HepG2 (cell line): ENCODE measurements around the gene P2RY2. TPM values are rescaled to one million over a fixed set of nuclear protein-coding genes. Genes with fewer than 3 reads are reported as not detected.

Source experiments
- ATAC-seq: fragments of 200-7000 bp; cut with Tn5 transposase; 3 replicates; pipeline ENCODE4 v1.9.1; 2020; ENCODE audit warnings: mild to moderate bottlenecking, moderate library complexity
- BruUV-seq: library from RNA; stranded (reverse); fragments of 400-500 nt; replicated peaks from 2 replicates; lab custom pipeline; 2021; lab: Mats Ljungman, UMichigan
- CTCF ChIA-PET: fragments of 300-600 bp; formaldehyde crosslinking; extraction: SDS; loops from one replicate; lab custom pipeline; 2021; ENCODE audit warnings: low total read pairs, inconsistent platforms, low intra/inter-chr PET ratio; lab: Yijun Ruan, JAX
- POLR2A ChIA-PET: fragments of 350-600 bp; sonication (Branson Sonifier 250); formaldehyde crosslinking; loops from one replicate; lab custom pipeline; 2020; ENCODE audit warnings: antibody characterized with exemption, inconsistent platforms; lab: Yijun Ruan, JAX
- DNase-seq: peaks from one replicate; pipeline ENCODE4 v3.0.0-alpha.2; 2015; ENCODE audit warnings: low spot score
- FAIRE-seq: peaks from 3 replicates; lab custom pipeline; 2011; peaks lifted over from hg19 to GRCh38; lab: Jason Lieb, UNC
- H2AFZ ChIP-seq: one replicate; pipeline ENCODE4 v1.6.1; 2011; ENCODE audit warnings: low read length, inconsistent platforms
- H3K27ac ChIP-seq: fragments of 300-600 bp; 3 replicates; pipeline ENCODE4 v1.8.0; 2011; ENCODE audit warnings: mixed run types, mild to moderate bottlenecking, mixed read lengths, low read length, inconsistent platforms; ENCODE audit not compliant: insufficient read depth; ENCODE audit errors: extremely low read length
- H3K27me3 ChIP-seq, 2 experiments: fragments of 200-600 bp in 1 of 2; 2 replicates in 1 of 2; 3 replicates in 1 of 2; pipeline versions ENCODE4 v1.6.0 to v1.8.0; 2011; ENCODE audit warnings: low read length in 2 of 2, mild to moderate bottlenecking in 2 of 2, moderate library complexity in 2 of 2, inconsistent platforms in 1 of 2; ENCODE audit not compliant: insufficient read depth in 2 of 2, control insufficient read depth in 1 of 2
- H3K36me3 ChIP-seq, 2 experiments: fragments of 200-600 bp in 1 of 2; replicated peaks in 1 of 2; 2 replicates in 1 of 2; 3 replicates in 1 of 2; pipeline versions ENCODE4 v1.5.1 to v1.8.0; 2011; ENCODE audit warnings: low read length in 2 of 2, inconsistent platforms in 1 of 2; ENCODE audit not compliant: insufficient read depth in 2 of 2, control insufficient read depth in 1 of 2
- H3K4me1 ChIP-seq: 2 replicates; pipeline ENCODE4 v1.5.1; 2012; ENCODE audit warnings: low read length, inconsistent platforms; ENCODE audit not compliant: insufficient read depth
- H3K4me2 ChIP-seq: 2 replicates; pipeline ENCODE4 v1.6.0; 2011; ENCODE audit warnings: low read depth, low read length, inconsistent platforms
- H3K4me3 ChIP-seq, 3 experiments: fragments of 200-600 bp in 1 of 3; sonication (generic), shearing (Covaris generic) in 1 of 3; replicated peaks in 1 of 3; 2 replicates each; pipeline ENCODE4 v1.5.1; 2011 to 2016; ENCODE audit warnings: low read length in 3 of 3, inconsistent platforms in 2 of 3, low read depth in 2 of 3, mild to moderate bottlenecking in 2 of 3, control low read depth in 1 of 3, mixed read lengths in 1 of 3; ENCODE audit not compliant: insufficient read depth in 1 of 3
- H3K79me2 ChIP-seq: one replicate; pipeline ENCODE4 v1.6.1; 2011; ENCODE audit warnings: low read length, inconsistent platforms; ENCODE audit not compliant: insufficient read depth
- H3K9ac ChIP-seq: 2 replicates; pipeline ENCODE4 v1.6.0; 2011; ENCODE audit warnings: mild to moderate bottlenecking, low read depth, low read length, inconsistent platforms; ENCODE audit not compliant: insufficient read depth
- H3K9me3 ChIP-seq: 2 replicates; pipeline ENCODE4 v1.5.1; 2012; ENCODE audit warnings: mild to moderate bottlenecking, low read length
- H4K20me1 ChIP-seq: 2 replicates; pipeline ENCODE4 v1.6.0; 2011; ENCODE audit warnings: inconsistent platforms, mild to moderate bottlenecking, low read length, moderate library complexity; ENCODE audit not compliant: insufficient read depth
- ATAD3A ChIP-seq: sonication (generic); formaldehyde crosslinking; IDR thresholded peaks from 2 replicates; pipeline ENCODE4 v1.4.0; 2020; ENCODE audit warnings: missing genetic modification reagents
- DNMT3B ChIP-seq: conservative IDR thresholded peaks from 2 replicates; pipeline ENCODE4 v1.6.1; 2016; ENCODE audit warnings: missing biosample characterization, control low read depth
- HNRNPL ChIP-seq: fragments of 200-400 bp; formaldehyde crosslinking; IDR thresholded peaks from 2 replicates; pipeline ENCODE4 v1.6.1; 2017; ENCODE audit warnings: mild to moderate bottlenecking, low read depth, low read length
- HNRNPLL ChIP-seq: fragments of 200-400 bp; formaldehyde crosslinking; IDR thresholded peaks from 2 replicates; pipeline ENCODE4 v1.6.1; 2017; ENCODE audit warnings: mild to moderate bottlenecking, low read depth, low read length; ENCODE audit not compliant: poor library complexity, severe bottlenecking
- MAZ ChIP-seq, 2 experiments: sonication (generic) in 1 of 2; formaldehyde crosslinking in 1 of 2; IDR thresholded peaks; 2 replicates each; pipeline versions ENCODE4 v1.5.0 to v1.6.1; 2012 to 2020; ENCODE audit warnings: low read depth in 2 of 2, mild to moderate bottlenecking in 2 of 2, borderline replicate concordance in 1 of 2, improper control_type of control experiment in 1 of 2, low read length in 1 of 2, missing genetic modification reagents in 1 of 2, moderate library complexity in 1 of 2
- NFRKB ChIP-seq: fragments of 450-650 bp; IDR thresholded peaks from 2 replicates; pipeline ENCODE4 v1.6.1; 2017
- PHF21A ChIP-seq: sonication (generic); formaldehyde crosslinking; IDR thresholded peaks from 2 replicates; pipeline ENCODE4 v1.5.0; 2020; ENCODE audit warnings: mild to moderate bottlenecking, missing genetic modification reagents
- RXRB ChIP-seq: IDR thresholded peaks from 2 replicates; pipeline ENCODE4 v1.6.1; 2016; ENCODE audit warnings: borderline replicate concordance, missing genetic modification reagents, missing compliant biosample characterization
- TFE3 ChIP-seq: IDR thresholded peaks from 2 replicates; pipeline ENCODE4 v1.6.1; 2016
- YY1 ChIP-seq: IDR thresholded peaks from 2 replicates; pipeline ENCODE4 v1.6.1; 2011; ENCODE audit warnings: low read length, low read depth, moderate library complexity, mild to moderate bottlenecking; ENCODE audit not compliant: insufficient read depth, insufficient replicate concordance
- ZBTB26 ChIP-seq: IDR thresholded peaks from 2 replicates; pipeline ENCODE4 v1.6.1; 2016; ENCODE audit warnings: missing compliant biosample characterization, missing genetic modification reagents, borderline replicate concordance
- ZNF549 ChIP-seq: sonication (generic); formaldehyde crosslinking; IDR thresholded peaks from 2 replicates; pipeline ENCODE4 v1.5.0; 2020; ENCODE audit warnings: missing genetic modification reagents
- ZNF883 ChIP-seq: sonication (generic); formaldehyde crosslinking; IDR thresholded peaks from 2 replicates; pipeline ENCODE4 v1.5.1; 2020; ENCODE audit warnings: mild to moderate bottlenecking, missing genetic modification reagents; ENCODE audit errors: not compliant biosample characterization
- WGBS: methylation state at CpG from one replicate; pipeline ENCODE4 v1.1.6; 2017; ENCODE audit warnings: low lambda C conversion rate; 5-methylcytosine and 5-hydroxymethylcytosine counted together
- in situ Hi-C: cut with HindIII; loops from 2 replicates; pipeline ENCODE4 v1.10.0; 2017; ENCODE audit warnings: low pct_unique_long_range_greater_than_20kb; ENCODE audit not compliant: extremely low pct_ligation_motif_present
- intact Hi-C: fragments of 100-400 bp; cut with micrococcal nuclease; formaldehyde crosslinking; loops from one replicate; pipeline ENCODE4 v1.10.0; 2022; ENCODE audit not compliant: unreplicated experiment
- polyA plus RNA-seq, 8 experiments: library from polyadenylated mRNA; depleted of rRNA in 3 of 8; stranded (reverse) in 7 of 8; unstranded in 1 of 8; fragments of >200 nt; fragmentation: Illumina TruSeq in 4 of 8; extraction: Trizol in 4 of 8; gene quantifications; 2 replicates each; pipeline versions ENCODE4 v1.2.1 to v1.2.3, GENCODE V29; 2011 to 2016; ENCODE audit warnings: low read depth in 4 of 8, missing spikeins in 1 of 8, mixed read lengths in 1 of 8; ENCODE audit not compliant: insufficient read depth in 1 of 8
- total RNA-seq, 5 experiments: library from RNA; depleted of rRNA; stranded (reverse); fragments of >200 nt; fragmentation: Illumina TruSeq; extraction: Trizol; gene quantifications; 2 replicates each; pipeline ENCODE4 v1.2.3, GENCODE V29; 2016; ENCODE audit warnings: low read depth in 1 of 5

Gene P2RY2
- total and polyA plus RNA-seq, 2 of the 13 experiments (the other 11 are each of a cell fraction or from before 2014, with no cell fraction given), result 0.95 to 3.1 TPM

DNA sequence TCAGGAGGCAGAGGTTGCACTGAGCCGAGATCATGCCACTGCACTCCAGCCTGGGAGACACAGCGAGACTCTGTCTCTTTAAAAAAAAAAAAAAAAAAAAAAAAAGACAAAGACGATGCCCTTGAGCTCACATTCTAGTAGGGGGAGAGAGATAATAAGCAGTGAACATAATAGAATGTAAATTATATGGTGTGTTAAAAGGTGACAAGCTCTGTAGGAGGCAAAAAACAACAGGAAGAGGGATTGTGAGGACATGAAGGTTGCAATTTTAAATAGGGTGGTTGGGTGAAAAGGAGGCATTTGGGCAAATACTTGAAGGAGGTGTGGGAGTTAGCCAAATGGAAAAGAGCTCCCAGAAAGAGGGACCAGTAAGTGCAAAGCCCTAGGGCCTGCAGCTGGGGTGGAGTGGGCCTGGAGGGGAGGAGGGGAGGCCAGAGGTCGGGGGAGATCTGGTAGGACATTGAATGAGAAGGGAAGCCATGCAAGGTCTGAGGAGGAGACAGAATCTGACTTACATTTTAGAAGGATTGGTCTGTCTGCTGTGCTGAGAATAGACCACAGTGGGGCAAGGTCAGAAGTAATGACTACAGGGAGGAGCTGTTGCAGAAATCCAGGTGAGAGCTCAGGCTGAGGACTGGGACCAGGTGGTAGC is 26.6 kb downstream of the P2RY2 start (continued):
- TF ChIP-seq TFE3 (CRISPR knock-in tag) (no peak), HNRNPL (no peak), DNMT3B (CRISPR knock-in tag) (no peak), PHF21A (CRISPR knock-in tag) (no peak), ZNF883 (CRISPR knock-in tag) (no peak), RXRB (CRISPR knock-in tag) (no peak), NFRKB (no peak)
- TF ChIP-seq, all 625 proteins: peak for 0

DNA sequence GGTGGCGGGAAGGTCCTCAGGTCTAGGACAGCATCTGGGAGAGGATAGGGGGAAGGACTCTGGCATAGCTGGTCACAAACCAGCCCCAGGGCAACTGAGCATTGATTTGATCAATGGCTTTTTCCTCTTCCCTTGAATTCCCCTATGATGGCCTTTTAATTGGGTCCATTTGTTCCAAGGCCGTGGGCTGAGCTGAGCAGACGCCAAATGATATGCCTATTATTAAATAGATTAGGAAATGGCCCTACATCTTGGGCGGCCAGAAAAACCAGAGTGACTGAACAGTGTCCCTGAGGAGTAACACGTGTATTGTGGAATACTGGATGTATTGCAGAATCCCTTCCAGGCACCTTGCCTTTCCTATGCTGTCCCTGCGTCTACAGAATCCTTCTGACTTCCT is 27.4 kb downstream of the P2RY2 start:
- Histone ChIP-seq H4K20me1 (no peaks in the 10 kb centered on the region), H3K4me1 (peaks cover 26% of the 10 kb centered on the region), H3K27ac (no peak overlapping the region), H3K36me3 (no peaks in the 10 kb centered on the region), H3K4me2 (no peak overlapping the region), H2AFZ (no peak overlapping the region), H3K4me3 (no peak overlapping the region), H3K9me3 (no peaks in the 10 kb centered on the region), H3K79me2 (no peaks in the 10 kb centered on the region), H3K27me3 (no peaks in the 10 kb centered on the region; a peak in 2 of 5 replicates), H3K9ac (no peak overlapping the region)
- DNase-seq (no peak), FAIRE-seq (no peak), ATAC-seq (no peak)
- in situ Hi-C loops, result no loop called here
- intact Hi-C loops, result no loop called here
- BruUV-seq, result no TSS peak
- 7% methylated on average over 6 of the region's 6 CpGs for WGBS
- TF ChIP-seq MAZ (IDR thresholded peaks at IDR 0.05; ENCODE audit: borderline replicate concordance, low read depth, low read length) (no peak), MAZ (CRISPR knock-in tag; IDR thresholded peaks at IDR 0.05; ENCODE audit: low read depth) (no peak), ZBTB26 (CRISPR knock-in tag) (no peak), HNRNPLL (no peak), YY1 (no peak), ATAD3A (no peak), ZNF549 (CRISPR knock-in tag) (no peak)
- ChIA-PET CTCF (no interaction called here), POLR2A (no interaction called here)
